HG02763 (cell line): ENCODE results near the gene SZT2.

Experiments
- ATAC-seq: cut with Tn5 transposase; IDR thresholded peaks from one replicate; pipeline ENCODE4 v1.9.1; 2021; ENCODE audit warnings: mild to moderate bottlenecking, moderate library complexity; ENCODE audit not compliant: unreplicated experiment

SZT2 gene

DNA sequence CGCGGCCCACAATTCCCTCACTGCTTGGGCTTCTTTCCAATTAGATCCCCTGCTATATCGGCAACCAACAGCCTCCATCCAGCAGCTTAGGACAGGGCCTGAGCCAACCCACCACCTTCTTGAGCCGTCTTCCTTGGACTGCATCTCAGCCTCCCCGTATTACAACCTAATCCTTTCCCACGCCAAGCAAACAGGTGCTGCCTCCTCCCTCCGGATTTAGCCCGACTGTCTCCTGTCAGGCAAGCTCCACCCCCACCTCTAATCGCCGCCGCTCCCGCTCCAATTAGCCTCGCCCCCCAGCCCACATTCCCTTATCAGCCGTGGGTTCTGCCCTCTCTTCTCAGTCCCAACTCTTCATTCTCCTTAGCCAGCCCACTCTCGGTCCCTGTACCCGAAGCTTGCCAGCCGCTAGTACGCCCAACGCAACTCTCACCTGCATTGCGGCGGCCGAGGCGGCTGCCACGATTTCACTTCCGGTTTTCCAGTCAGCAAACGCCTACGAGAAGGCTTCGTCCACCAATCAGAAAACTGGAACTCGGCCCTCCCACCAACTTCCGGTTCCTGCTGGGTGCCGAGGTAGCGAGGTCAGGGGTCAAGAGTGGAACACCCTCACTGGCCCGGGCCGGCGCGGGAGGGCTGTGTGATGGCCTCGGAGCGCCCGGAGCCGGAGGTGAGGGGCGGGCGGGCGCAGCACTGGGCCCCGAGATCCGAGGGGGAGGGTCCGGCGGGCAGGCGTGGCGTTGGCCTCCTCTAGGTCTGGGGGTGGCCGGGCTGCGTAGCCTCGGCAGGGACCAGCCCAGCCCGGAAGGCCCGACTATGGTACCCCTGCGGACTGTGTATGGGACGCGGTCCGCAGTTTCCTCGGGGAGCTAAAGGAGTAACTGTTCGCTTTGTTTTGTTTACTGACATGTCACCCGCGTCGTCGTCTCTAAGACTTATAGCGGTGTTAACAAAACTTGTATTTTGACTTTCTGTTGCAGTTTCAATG, at the start of gene SZT2, which contains the start of gene MED8:
SZT2 (plus strand) TSS at position 574 of the 988 bp plus-strand sequence; CDS start at position 644, 70 bp downstream.
MED8 (minus strand) TSS at position 475 of the 988 bp plus-strand sequence; CDS start at position 439, 36 bp downstream.
- peak; percentile 87 for ATAC-seq

DNA sequence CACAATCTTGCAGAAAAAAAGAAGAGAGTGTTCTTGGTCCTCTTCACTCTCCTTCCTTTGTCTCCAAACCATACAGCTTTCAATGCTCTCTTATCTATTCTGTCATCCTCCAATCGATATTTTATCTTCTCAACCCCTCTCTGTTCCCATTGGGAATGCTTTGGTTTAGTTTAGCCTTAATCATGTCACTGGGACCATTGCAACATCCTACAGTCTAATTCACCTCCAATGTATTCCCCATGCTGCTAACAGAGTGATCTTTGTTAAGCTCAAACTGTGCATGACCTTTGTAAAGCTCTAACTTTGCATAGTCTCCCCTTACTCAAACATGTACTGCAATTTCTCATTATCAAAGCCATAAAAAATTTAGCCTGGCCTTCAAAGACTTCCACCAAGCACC, 49.1 kb upstream of the SZT2 start:
- ATAC-seq, result no peak

DNA sequence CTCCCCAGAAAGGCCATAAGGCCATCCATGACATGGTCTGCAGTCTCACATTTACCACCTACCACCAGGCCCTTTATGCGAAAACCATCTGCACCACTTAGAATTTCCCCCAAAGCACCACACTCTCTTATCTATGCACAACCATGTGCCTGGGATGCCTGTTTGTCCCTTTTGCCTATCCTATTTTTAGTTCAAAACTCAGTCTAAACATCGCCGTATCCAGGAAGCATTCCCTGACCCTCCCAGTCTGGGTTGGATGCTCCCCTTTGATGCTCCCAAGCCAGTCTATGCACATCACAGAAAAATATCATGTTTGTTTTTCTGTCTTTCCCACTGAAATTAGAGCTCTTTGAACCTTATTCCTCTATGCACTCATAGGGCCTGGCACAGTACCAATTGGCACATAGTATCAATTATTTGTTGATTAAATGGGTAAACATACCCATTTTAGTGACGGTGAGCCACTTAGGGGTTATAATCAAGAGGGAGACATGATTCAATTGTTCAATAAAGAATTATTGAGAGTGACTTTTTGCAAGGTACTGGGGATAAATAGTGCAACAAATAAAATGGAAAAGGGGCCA, 45.3 kb upstream of the SZT2 start:
- no peak for ATAC-seq

DNA sequence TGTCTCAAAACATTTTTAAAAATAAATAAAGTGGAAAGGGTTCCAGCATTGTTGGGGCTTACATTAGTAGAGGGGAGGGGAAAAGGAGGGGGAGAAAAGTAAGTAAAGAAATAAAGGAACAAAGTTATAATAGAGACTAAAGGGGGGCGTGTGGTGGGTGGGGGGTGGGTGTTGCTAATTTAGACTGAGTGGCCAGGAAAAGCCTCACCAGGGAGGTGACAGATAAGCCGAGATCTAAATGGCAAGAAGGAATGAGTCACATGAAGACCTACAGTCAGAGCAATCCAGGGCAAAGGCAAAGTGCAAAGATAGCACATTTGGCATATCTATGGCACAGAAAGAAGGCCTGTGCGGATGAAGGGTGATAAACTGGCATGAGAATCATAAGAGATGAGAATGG, 44.6 kb upstream of the SZT2 start:
- ATAC-seq, result no peak

DNA sequence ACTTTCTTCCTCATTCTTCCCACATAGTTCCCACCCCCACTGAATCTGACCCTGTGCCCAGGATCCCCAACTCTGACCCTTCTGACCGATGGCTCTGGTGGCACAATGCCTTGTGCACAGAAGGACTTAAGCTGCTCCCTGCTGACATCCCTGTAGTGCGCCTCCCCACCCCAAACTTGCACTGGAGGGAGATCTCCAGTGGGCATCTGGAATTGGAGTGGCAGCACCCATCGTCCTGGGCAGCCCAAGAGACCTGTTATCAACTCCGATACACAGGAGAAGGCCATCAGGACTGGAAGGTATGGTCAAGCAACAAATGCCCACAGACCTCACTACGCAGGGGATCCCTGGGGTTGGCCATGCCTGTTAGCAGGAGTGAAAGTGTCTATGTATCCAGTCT, 43.1 kb upstream of the SZT2 start:
- no peak for ATAC-seq

DNA sequence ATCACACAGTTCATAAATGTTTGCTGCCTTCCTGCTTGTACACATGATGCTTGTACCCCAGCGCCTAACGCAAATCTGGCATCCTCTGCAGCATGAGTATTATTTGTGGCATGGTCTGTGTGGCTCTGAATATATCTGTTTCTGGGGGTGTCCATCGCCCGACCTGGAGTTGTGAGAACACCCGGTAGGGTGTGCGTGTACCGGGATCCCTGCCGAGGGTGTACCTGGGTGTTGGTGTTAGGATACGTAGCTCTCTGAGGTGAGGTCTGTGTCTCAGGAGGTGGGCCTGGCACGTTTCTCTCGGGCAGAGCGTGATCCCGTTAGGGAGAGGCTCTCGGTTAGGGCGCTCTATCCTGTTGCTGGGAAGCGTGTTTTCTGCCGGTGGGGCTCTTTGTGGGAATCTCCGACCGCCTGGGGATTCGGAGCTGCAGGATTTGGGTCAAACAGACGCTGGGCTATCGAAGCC, 41.3 kb upstream of the SZT2 start:
- no peak for ATAC-seq

DNA sequence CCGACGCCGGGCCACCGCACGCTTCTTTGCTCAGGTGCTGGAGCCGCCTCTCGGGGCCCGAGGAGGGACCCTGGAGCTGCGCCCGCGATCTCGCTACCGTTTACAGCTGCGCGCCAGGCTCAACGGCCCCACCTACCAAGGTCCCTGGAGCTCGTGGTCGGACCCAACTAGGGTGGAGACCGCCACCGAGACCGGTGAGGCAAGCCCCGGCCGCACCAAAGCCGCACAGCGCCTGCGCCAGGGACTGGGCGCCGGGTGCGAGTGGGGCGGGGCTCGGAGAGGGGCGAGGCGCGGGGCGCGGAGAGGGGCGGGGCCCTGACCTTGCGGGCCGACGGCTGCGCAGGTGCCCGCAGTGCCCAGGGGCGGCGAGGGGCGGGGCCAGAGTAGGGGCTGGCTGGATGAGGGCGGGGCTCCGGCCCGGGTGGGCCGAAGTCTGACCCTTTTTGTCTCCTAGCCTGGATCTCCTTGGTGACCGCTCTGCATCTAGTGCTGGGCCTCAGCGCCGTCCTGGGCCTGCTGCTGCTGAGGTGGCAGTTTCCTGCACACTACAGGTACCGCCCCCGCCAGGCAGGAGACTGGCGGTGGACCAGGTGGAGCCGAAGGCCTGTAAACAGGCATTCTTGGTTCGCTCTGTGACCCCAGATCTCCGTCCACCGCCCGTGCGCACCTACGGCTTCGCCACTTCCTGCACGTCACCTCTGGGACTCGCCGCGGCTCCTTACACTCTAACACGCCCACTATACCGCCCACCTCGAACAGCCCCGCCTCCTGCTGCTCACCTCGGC, 40.7 kb upstream of the SZT2 start:
- no peak for ATAC-seq

DNA sequence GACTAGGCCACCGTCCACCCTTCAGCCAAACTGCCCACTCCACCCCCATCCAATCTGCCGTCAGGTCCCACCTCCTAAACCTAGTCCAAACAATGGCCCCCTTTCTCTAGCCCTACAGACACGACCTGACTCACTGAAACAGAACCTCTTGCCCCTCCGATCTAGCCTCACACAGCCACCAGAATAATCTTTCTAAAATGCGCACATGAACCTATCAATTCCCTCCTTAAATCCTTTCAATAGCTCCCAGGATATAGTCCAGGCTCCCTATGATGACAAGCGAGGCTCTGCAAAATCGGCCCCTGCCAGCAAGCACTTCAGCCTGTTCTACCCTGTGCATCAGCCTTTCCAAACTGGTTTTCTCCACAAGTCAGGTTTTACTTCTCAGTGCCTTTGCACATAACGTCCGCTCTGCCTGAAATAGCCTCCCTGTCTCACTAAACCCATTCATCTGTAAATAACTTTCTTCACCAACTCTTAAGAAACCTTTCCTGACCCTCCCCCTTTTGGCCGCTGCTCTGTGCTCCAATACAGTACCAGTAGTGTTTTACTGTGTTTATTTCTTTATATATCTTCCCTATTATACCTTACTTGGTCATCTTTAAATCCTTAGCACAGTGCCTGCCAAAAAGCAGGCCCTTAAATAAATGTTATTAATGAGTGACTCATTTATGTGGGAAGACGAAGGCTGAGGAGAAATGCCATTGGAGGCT, 39.9 kb upstream of the SZT2 start:
- no peak for ATAC-seq

DNA sequence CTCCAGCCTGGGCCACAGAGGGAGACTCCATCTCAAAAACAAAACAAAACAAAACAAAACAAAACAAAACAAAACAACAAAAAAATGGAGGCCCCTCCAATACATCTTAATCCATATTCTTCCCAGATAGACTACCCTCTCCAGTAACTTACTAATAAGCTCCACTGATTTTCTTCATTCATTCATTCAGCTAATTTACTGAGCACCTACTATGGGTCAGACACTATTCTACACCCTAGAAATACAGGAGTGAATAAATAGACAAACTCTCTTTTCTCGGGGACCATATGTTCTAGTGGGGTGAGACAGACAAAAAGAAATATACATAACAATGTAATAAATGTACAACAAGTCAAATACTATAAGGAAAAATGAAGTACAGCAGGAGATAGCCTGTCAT, 38.7 kb upstream of the SZT2 start:
- ATAC-seq, result no peak

DNA sequence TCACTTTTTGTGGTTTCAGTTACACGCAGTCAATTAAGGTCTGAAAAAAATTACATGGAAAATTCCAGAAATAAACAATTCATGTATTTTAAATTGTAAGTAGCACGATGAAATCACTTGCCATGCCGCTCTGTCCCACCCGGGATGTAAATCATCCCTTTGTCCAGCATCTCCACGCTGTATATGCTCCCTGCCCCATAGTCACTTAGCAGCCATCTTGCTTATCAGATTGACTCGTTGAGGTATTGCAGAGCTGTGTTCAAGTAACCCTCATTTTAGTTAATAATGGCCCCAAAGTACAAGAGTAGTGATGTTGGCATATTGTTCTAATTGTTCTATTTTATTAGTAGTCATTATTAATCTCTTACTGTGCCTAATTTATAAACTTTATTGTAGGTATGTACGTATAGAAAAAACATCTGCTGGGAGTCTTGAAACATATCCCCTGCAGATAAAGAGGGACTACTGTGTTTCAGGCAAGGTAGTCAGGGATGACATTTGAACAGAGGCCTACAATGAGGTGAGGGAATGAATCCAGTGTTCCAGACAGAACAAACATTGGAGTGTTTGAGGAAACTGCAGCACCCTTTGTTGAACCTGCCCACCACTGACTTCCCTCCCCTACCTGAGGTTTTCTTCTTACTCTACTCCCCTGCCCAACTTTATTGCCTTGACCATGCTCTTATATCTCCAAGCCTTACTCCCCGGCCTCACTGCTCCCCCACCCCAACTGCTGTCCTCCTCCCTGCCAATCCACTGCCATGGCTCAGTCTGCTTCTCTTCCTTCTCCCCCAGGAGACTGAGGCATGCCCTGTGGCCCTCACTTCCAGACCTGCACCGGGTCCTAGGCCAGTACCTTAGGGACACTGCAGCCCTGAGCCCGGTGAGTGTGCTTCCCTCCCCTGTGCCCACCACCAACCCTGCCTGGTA, 38.0 kb upstream of the SZT2 start:
- ATAC-seq, result no peak

DNA sequence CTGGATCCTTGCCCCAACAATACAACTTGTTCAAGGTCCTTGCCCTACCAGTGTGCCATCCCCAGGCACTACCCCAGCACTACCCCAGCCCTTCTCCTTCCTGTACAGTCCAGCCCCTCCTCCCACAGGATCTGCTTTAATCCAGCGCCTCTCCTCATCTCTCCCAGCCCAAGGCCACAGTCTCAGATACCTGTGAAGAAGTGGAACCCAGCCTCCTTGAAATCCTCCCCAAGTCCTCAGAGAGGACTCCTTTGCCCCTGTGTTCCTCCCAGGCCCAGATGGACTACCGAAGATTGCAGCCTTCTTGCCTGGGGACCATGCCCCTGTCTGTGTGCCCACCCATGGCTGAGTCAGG, 37.4 kb upstream of the SZT2 start:
- ATAC-seq, result no peak

DNA sequence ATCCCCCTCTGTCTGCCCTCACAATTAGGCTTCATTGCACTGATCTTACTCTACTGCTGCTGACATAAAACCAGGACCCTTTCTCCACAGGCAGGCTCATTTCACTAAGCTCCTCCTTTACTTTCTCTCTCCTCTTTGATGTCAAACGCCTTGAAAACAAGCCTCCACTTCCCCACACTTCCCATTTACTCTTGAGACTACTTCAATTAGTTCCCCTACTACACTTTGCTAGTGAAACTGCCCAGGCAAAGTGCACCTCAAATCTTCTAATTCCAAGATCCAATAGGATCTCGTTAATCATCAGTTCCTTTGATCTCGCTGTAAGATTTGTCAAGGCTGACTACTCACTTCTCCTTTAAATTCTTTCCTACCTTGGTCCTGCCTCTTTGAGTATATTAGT, 36.8 kb upstream of the SZT2 start:
- no peak for ATAC-seq

DNA sequence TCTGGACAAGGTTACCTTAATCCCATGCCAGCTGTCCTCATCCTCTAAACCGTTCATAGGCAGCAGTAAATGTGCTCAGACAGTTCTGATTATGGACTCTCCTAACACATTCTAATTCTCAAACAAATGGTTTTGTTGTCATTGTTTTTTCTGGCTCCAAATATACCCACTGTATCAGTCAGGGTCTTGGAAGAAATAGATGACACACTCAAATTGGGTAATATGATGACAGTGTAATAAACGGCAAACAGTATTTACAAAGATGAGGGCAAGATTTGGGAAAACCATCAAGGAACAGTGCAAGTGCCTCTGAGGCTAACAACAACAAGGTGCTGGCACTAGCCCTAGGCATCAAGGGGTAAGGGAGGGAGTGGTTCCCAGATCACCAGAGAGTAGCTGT, 35.2 kb upstream of the SZT2 start:
- no peak for ATAC-seq

DNA sequence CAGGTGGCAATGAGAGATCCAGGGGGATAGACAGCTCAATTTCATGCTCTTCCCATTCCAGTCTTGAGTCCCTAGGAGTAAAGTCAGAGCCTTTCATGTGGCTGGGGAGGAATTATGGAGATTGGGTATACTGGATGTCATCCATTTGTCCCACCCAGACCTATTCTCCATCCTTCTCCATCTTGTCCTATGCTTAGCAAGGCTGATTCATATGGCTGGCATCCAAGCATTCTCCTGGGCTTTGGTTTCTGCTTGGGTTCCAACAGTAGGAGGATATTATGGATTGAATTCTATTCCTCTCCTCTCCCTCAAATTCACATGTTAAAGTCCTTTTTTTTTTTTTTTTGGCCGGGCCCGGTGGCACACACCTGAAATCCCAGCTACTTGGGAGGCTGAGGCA, 34.8 kb upstream of the SZT2 start:
- no peak for ATAC-seq

DNA sequence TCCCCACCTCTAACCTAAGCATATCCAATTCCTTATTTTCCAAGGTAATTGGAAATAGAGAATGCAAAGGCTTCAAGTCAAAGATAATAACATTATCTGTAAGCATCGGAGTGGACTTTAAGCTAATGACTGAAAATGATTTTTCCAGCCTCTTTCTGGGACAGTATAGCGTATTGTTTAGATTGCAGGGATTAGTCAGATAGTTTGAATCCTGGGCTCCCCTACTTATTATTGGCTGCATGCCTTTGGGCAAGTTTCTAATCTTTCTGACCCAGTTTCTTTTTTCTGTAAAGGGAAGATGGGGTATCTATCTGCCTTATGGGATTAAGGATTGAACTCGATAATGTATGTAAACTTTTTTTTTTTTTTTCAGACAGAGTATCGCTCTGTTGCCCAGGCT, 32.4 kb upstream of the SZT2 start:
- ATAC-seq, result no peak

DNA sequence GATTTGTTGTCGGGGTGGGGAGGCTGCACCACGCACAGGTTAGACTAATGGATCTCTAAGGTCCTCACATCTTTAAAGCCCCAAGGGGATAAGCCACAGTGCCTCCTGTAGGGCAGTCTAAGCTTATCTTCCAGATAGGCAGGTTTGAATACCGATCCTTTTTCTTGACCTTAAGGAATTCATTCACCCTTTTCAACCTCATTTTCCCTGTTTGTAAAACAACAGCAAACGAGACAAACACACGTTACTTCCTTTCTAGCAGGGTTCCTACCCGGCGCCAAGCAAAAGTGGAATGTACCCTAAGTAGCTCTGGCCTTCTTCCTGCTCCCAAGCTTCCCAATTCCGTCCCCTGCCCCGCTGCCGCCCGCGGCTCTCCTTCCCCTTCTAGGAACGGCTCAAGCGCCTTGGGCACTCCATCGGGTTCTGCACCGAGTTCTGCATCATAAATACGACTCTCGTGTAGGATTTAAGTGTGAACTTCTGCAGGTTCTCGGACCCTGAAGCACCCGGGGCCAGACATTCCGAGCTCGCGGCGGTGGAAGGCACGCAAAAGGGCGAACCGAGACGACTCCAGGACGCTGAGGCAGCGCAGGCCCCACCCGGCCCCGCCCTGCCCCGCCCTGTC, 31.5 kb upstream of the SZT2 start:
- ATAC-seq, result peak; percentile 4

DNA sequence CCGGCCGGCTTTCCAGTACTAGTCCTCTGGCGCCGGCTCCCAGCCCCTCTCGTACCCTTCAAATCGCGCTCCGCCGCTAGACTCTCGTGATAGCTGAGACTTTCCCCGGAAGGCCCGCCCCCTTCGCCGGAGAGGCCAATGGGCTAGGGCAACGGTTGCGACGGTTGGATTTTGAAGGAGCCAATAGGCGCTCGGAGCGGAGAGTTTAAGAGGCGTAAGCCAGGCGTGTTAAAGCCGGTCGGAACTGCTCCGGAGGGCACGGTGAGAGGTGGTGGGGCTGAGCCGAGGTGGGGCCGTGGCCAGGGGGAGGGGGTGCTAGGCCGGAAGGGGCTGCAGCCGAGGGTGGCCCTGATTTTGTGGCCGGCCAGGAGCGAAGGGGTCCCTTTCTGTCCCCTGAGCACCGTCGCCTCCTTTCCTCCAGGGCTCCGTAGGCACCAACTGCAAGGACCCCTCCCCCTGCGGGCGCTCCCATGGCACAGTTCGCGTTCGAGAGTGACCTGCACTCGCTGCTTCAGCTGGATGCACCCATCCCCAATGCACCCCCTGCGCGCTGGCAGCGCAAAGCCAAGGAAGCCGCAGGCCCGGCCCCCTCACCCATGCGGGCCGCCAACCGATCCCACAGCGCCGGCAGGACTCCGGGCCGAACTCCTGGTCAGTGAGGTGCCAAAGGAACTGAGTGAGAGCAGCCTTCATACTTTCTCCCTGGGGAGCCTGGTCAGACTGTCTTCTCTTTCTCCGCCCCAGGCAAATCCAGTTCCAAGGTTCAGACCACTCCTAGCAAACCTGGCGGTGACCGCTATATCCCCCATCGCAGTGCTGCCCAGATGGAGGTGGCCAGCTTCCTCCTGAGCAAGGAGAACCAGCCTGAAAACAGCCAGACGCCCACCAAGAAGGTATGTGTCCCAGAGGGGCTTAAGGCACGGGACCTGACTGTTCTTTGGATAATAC, 30.7 kb upstream of the SZT2 start, which contains the start of gene CDC20:
CDC20 (plus strand) TSS at position 236 of the 948 bp plus-strand sequence; CDS start at position 471, 235 bp downstream.
- ATAC-seq, result peak; percentile 91

DNA sequence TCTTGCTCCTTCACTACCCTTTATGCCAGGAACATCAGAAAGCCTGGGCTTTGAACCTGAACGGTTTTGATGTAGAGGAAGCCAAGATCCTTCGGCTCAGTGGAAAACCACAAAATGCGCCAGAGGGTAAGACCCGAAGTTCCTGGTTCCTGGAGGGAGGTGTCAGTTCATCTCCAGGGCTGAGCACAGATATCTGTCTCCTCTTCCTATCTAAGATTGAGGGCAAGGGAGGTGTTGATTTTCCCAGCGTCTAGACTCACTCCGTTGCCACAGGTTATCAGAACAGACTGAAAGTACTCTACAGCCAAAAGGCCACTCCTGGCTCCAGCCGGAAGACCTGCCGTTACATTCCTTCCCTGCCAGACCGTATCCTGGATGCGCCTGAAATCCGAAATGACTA, 30.0 kb upstream of the SZT2 start:
- ATAC-seq, result no peak
